T follicular helper cell (primary cell): Measurements from ENCODE around the gene CNIH4.
"Not testable (repeated sequence)": the region's sequence is repeated elsewhere in the genome, so short reads cannot be mapped to it uniquely, and the experiment has no call there.

ENCODE experiments used
- DNase-seq: peaks from one replicate; pipeline ENCODE4 v3.0.0-alpha.2; 2020; ENCODE audit warnings: low read depth

Gene CNIH4

GRCh38 chr1:224399887-224400286 is 43.2 kb downstream of the CNIH4 start:
- DNase-seq: no peak

GRCh38 chr1:224402472-224403036 is 45.9 kb downstream of the CNIH4 start:
- DNase-seq: no peak

- DNase-seq: no peak
These were observed 48.4 kb downstream of the CNIH4 start for GRCh38 chr1:224404916-224405603.

GRCh38 chr1:224405604-224405970 is 48.9 kb downstream of the CNIH4 start:
- no peak for DNase-seq

- DNase-seq: no peak
These were observed 49.5 kb downstream of the CNIH4 start for GRCh38 chr1:224406216-224406615.

- DNase-seq: no peak
These were observed 51.1 kb downstream of the CNIH4 start for GRCh38 chr1:224407571-224408293.

GRCh38 chr1:224408294-224408590 is 51.6 kb downstream of the CNIH4 start:
- DNase-seq: no peak

GRCh38 chr1:224411766-224412165 is 55.1 kb downstream of the CNIH4 start:
- DNase-seq: no peak

- DNase-seq: no peak
These were observed 63.4 kb downstream of the CNIH4 start for GRCh38 chr1:224420106-224420505.

GRCh38 chr1:224425279-224425884 is 68.7 kb downstream of the CNIH4 start:
- DNase-seq: no peak

GRCh38 chr1:224426869-224427268 is 70.2 kb downstream of the CNIH4 start:
- DNase-seq: not testable (repeated sequence)

- DNase-seq: no peak
These were observed 70.7 kb downstream of the CNIH4 start for GRCh38 chr1:224427346-224427745.

GRCh38 chr1:224428713-224429112 is 72.0 kb downstream of the CNIH4 start:
- DNase-seq: not testable (repeated sequence)
